Measurements from ENCODE around the gene METTL25B.
A peak's percentile ranks its signal among the peaks of the same experiment; 100 is the strongest.
"Not testable (repeated sequence)": the region's sequence is repeated elsewhere in the genome, so short reads cannot be mapped to it uniquely, and the experiment has no call there.

METTL25B gene

DNA sequence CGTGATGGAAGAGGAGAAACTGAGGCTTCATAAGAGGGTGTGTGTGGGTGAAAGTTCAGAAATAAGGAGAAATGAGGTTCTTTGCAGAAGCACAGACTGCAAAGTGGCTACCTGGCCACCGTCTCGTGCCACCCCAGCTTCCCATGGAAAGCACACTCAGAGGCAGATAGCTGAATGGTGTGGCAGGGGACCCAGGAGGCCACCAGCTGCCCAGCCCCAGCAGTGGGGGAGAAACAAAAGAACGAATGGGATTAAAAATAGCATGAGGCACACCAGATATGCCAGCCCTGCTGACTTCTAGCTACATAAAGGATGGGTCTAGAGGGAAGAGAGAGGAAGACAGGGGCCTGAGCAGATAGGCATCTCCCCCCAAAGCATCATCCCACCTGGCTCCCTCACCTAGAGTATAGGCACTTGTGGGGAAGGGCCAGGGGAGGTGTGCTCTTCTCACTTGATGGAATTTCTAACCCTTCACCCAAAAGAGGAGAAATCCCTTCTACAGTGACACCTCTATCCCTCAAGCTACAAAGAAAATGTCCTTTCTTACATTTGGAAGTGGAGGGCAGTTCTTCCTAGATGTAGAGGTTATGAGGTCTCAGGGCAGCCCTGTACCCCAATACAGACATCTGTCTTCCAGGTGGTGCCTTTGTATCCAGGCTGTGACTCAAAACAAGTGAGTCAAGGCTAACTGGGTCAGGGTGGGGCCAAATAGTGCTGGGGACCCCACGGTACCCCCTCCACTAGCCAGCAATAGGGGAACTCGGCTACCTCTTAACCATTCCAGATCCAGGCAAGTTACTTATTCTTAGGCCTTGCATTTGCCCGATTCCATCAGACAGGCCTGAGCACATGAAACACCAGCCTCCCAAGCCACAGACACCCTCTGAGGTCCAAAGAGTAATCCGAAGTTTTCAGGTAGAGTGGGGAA lies 19.7 kb downstream of the METTL25B start:
- DNase-seq (ENCODE audit: low read depth in 2 of 2): no peak

DNA sequence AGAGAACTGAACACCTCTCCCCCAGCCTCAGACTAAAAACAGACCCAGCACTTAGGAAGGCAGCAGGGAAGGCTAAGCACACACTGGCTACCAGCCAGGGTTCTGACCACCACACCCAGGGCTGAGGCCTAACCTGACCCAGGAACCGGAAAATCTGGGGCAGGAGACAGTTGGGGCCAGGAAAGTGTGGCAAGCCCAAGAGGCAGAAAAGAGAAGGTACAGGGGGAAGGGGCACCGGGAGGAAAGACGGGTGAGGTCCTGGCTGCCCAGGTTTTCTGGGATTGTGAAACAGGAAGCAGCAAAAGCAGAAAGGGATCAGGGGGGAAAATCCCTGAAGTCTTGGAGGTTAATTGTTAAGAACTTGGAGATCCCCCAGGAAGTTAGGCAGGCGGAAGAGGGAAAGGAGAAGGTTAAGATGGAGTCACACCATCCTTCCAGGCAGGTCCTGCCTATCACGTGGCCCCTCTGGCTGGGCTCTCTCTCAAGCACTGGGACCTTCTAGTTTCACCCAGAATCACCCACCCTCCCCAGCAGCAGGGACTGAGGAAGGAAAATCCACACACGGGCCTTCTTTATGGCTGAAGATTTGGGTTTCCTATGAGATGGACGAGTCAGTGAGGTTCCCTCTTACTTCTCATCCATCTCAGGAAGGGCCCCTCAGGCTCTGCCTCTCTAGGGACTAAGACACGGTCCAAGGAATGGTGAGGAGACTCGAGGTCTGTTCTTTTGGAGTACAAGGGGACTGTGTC lies 20.6 kb downstream of the METTL25B start:
- no peak for DNase-seq (ENCODE audit: low read depth in 2 of 2)

DNA sequence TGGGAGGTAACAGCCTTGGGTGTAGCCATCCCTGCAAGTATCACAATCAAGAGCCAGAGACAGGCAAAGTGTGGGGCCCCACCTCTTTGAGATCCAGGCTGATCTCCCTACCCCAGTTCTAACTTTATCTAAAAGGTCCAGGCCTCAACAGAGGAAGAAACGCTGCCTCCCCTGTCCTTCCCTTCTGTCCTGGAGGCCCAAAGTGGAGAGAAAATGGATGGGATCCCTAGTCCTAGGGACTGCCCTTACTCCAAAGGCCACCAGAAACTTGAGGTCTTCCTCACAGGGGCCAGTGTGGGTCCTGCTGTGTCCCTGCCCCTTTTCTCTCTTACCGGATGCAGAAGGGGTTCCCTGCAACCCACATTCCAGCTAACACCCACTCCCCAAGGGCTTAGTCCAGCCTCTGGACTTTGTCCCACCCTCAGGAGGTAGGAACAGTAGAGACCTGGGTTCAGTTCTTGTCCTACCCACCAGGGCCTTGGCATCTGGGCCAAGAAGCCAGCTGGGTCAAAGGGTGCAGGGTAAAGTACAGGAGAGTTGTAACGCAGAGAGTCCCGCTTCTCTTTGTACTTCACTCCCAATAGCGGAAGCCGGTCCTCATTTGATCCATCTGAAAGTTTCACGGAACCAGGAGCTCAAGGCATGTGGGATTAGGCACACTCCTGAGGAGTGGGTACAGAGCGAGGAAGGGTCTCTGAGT lies 21.3 kb downstream of the METTL25B start:
- no peak for DNase-seq (ENCODE audit: low read depth in 2 of 2)

DNA sequence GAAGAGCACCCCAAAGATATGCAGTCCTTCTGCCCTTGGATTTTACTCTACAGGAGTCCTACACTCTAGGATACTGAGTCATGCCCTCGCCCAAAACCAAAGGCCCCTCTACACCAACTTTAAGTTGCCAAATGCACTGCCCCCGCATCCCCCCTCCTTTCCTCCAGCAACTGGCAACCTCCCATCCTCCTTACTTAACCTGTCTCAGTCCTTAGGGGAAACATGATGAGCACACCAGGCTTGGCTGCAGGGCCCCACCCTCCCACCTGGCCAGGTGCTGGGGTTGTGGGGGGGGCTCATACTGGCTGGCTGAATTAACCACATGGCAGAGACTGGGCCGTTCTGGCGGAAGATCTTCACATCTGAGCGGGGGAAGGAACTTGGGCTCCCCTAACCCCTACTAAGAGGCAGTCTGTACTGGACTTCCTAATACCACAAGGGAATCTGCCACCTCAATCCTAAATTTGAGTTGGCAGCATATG lies 22.0 kb downstream of the METTL25B start:
- peak in 1 of 2 donors; percentile 48 for DNase-seq (ENCODE audit: low read depth in 2 of 2)

DNA sequence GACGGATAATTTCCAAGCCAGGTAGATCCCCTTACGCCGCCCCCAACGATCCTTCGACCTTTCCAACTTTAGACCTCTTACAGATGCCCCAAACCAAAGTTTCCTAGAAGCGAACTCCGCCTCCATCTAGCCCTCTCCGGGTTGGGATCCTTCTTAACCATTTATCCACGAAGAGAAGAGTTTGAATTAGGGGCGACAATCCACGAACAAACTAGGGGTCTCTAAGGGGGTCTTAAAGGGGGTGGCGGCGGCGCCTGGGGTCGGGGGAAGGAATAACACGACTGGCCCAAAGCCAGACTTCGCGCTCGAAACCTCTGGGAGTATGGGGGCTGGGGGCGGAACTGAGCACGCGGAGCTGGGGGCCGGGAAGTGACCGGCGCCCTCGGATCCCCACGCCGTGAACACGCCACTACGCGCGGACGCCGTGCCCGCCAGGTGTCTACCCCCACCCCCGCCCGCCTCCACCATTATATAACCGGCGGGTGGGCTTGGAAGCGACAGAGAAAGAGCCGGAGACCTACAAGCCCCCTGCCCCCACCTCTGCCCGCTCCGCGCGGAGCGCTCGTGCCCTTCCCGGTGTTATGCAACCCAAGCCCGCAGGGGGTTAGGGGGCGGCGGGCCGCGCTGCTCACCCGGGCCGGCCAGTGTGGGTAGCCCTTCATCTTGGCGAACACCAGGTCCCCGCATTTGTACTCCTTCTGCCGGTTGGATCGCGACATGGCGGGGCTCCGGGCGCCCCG lies 22.6 kb downstream of the METTL25B start:
- DNase-seq (ENCODE audit: low read depth in 2 of 2): peak in 1 of 2 donors; percentile 30

DNA sequence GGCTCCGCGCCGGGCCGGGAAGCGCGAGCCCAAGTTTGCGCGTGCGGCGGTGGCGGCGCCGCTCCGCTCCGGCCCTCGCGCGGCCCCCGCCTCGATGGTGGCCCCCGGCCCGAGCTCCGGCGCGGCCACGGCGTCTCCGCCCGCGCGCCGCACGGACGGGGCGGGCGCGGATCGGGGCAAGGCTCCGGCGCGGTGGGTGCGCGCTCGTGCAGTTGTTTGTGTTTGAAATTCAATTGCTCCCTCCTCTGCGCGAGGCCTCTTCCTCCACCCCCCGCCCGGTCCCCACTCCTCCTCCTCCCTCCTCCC lies 23.1 kb downstream of the METTL25B start, which contains the start of gene HDGF:
HDGF (minus strand) TSS at position 225 of the 306 bp plus-strand sequence. CDS start 246 bp downstream, outside the sequence.
- no peak for DNase-seq (ENCODE audit: low read depth in 2 of 2)

DNA sequence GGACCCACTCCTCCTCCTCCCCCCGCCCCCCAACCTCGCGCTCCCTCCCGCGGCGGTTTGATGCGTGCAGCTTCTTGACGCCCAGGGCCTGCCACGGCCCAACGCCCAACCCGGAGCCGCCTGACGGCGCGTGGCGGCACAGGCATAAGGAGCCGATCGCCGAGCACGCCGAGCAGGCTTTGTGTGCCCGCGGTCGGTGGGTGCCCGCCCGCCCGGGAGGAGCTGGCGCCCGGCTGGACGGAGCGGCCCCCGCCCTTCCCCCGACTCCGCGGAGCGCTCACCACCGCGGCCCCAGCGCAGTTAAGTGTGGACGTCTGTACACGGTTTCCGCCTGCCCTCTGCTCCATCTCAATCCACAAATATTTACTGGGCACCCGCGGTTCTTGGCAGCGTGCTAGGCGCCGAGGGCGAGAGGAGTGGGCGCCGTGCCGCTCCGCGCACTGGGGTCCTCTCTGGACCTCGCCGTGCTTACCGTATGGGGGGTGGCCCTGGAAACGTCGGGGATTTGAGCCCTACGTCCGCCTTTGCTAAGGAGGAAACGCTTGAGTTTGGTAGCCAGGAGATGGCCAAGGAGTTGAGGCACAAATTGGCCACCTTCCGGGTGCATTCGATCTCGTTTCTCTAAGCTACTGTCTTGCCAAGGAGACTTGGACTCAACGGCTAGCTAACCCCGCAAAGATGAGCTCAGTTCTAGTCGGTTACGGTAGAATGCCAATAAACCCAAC lies 23.6 kb downstream of the METTL25B start:
- peak; percentile 98 for DNase-seq (ENCODE audit: low read depth in 2 of 2)

DNA sequence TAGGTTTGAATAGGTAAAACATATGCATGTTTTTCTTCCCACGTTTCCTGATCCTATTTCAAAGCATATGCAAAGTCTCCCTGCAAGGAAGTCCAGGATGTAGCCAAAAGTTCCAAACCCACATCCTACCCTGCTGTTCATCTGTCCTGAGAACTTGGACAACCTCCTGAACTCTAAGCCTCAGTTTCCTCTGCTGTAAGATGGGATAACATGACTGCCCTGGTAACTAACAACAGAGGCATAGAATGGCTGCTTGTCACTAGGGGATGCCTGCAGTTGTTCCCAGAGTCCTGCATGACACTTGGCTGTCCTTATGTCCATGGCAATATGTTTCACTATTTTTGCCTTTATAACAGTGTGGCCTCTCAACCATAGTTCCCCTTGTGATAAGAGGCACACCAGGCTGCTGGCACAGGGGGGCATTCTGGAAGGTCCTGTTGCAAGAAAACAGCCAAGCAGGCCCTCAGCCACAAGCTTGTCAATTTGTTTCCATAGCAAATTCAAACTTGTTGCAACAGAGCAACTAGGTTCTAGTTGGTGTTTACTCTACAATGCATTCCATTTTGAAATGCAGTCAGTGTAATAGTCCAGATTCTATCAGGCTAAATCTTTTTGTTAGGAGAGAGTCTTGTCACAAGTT lies 24.7 kb downstream of the METTL25B start:
- DNase-seq (ENCODE audit: low read depth in 2 of 2): no peak

DNA sequence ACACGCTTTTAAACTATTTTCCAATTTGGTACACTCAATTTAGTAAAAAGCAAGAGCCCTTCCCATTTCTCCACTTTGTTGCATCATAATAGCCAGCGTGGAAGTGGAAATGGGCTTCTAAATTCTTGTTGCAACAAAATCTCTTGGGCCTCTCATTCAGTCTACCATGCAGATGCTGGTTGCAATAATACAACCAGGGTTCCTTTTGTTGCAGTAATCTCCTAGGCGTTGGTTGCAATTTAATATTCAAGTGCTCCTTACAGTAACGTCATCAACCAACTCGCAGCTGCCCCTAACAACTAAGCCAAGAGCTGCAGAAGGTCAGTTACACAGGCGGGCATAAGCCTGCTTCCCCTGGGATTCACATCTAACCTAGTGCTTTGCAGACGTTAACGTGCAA lies 25.9 kb downstream of the METTL25B start:
- DNase-seq (ENCODE audit: low read depth in 2 of 2): no peak

DNA sequence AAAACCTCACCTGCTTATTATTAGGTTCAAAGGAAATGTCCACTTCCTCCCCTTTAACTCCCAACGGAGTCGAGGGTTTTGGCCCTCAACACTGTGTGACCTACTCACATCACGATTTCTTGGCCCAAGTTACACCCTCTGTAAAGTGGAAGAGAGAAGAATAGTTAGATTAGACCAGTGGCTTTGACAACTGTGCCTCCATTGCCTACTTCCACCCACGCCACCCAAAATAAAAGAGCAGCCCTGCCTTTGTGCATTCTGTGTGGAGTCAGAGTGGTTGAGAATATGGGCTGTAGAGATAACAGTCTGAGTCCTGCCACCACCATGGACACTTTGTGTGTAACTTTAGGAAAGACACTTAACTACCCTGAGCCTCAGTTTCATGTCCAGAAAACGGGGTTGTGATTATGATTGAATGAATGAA lies 27.3 kb downstream of the METTL25B start:
- no peak for DNase-seq (ENCODE audit: low read depth in 2 of 2)

DNA sequence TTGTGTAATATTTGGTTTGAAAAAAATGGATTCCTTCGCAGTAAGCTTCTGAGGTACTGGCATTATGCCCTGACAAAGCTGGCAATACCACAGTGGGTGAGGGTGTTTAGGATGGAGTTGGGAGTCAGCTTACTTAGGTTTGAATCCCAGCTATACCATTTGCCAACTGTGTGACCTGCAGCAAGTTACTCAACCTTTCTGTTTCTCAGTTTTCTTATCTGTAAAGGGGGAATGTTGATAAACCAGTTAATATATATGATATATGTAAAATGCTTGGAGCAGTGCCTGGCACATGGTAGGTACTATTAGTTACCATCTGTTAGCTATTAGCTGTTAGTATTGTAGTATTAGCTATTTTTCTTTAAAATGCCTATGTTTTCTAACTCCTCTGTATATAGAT lies 28.1 kb downstream of the METTL25B start:
- DNase-seq (ENCODE audit: low read depth in 2 of 2): no peak

DNA sequence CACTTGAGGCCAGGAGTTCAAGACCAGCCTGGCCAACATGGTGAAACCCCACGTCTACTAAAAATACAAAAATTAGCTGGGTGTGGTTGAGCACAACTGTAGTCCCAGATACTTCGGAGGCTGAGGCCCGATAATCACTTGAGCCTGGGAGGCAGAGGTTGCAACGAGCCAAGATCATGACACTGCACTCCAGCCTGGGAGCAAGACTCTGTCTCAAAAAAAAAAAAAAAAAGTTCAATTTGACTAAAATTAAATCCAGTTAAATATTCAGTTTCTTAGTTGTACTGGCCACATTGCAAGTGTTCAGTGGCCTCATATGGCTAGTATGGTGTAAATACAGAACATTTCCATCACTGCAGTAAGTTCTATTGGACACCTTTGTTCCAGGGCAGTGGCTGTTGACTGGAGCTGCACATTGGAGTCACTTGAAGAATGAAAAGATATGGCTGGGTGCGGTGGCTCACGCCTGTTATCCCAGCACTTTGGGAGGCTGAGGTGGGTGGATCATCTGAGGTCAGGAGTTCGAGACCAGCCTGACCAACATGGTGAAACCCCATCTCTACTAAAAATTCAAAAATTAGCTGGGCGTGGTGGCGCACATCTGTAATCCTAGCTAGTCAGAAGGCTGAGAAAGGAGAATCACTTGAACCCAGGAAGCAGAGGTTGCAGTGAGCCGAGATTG lies 29.4 kb downstream of the METTL25B start:
- not testable (repeated sequence) for DNase-seq (ENCODE audit: low read depth in 2 of 2)

DNA sequence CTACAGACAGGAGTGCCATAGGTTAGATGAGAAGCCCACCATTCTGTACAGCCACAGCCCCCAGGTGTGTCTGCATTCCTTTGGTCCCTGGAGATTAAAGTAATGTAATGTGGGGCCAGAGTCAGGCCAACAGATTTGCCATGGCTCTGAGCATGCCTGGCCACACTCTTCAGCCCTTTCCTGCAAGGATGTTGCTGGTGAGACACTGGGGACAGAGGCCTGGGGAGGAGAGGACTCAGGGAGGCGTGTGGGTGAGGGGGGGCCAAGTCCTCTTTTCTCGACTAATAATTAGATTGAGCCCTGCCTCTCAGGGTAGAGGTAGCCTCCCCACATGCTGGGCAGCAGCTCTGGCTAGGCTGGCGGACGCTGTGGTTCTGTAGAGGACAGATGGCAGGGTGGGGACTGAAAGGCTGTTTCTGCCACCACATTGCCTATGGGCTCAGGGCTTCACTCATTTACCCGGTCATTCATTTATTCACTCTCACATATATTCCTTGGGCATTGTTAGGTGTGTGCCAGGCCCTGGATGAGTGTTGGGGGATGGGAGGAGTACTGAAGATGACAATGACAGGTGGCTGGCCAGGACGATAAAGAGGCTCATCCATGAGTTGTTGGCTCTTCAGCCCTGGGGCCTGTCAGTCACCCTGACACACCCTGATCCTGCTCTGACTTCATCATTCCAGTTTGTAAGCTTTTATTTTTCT lies 32.0 kb downstream of the METTL25B start:
- DNase-seq (ENCODE audit: low read depth in 2 of 2): no peak

DNA sequence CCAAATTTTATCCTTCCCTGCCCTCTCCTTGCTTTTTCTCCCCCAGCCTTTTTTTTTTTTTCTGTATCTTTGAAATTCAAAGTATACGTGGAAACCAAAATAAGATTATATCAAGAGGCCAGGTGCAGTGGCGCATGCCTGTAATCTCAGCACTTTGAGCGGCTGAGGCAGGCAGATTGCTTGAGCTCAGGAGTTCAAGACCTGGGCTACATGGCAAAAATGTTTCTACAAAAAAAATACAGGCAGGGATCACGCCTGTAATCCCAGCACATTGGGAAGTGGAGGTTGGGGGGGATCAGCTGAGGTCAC lies 32.5 kb downstream of the METTL25B start:
- no peak for DNase-seq (ENCODE audit: low read depth in 2 of 2)

DNA sequence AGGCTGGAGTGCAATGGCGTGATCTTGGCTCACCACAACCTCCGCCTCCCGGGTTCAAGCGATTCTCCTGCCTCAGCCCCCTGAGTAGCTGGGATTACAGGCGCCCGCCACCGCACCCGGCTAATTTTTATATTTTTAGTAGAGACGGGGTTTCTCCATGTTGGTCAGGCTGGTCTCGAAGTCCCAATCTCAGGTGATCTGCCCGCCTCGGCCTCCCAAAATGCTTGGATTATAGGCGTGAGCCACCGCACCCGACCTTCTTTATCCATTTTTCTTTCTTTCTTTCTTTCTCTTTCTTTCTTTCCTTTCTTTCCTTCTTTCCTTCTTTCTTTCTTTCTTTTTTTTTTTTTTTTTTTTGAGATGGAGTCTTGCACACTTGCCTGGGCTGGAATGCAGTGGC lies 36.9 kb downstream of the METTL25B start:
- not testable (repeated sequence) for DNase-seq (ENCODE audit: low read depth in 2 of 2)

DNA sequence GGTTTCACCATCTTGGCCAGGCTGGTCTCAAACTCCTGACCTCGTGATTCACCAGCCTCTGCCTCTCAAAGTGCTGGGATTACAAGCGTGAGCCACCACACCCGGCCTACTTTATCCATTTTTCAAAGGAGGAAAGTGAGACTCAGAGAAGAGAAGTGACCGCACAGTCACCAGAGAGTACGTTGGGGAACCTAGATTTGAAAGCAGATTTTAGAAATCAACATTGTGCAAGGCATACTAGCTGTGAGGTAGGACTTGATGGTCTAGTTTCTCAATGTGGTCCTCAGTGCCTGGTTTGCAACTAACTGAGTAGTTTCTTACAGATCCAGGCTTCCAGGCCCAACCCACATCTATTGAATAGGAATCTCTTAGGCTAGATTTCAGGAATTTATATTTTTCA lies 37.4 kb downstream of the METTL25B start:
- DNase-seq (ENCODE audit: low read depth in 2 of 2): no peak

DNA sequence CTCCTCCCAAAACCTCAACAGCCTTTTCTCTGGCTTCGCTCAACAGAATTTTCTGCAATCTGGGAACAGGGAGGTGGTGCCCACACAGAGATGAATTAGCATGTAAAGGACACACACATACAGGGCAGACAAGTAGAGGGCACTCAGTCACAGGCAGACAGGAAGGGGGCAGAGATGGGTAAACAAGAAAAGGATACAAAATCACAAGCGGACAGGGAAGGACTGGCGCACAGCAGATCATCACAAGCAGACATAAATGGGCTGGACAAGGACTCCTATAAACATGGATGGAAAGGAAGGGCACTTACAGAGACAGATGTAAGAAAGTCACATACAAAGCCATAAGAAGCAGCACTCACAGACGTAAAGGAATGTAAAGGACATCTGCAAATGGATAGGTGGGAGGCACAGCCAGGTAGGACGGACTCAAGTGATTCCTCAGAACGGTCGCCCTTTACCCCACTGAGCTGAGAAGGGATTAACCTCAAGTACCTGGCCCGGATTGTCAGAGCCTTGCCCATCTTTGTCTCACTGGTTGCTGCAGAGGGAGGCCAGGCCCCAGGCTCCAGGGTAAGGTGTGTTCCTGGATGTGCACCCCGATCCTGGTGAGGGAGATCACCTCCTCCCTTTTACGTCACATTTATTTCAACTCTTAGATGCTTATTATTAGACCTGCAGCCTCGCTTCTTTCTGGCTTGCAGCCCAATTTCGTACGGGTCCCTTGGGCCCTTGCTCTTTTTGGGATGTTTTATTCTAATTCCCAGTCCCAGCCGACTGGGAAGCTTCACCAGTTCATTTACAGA lies 38.2 kb downstream of the METTL25B start:
- no peak for DNase-seq (ENCODE audit: low read depth in 2 of 2)

DNA sequence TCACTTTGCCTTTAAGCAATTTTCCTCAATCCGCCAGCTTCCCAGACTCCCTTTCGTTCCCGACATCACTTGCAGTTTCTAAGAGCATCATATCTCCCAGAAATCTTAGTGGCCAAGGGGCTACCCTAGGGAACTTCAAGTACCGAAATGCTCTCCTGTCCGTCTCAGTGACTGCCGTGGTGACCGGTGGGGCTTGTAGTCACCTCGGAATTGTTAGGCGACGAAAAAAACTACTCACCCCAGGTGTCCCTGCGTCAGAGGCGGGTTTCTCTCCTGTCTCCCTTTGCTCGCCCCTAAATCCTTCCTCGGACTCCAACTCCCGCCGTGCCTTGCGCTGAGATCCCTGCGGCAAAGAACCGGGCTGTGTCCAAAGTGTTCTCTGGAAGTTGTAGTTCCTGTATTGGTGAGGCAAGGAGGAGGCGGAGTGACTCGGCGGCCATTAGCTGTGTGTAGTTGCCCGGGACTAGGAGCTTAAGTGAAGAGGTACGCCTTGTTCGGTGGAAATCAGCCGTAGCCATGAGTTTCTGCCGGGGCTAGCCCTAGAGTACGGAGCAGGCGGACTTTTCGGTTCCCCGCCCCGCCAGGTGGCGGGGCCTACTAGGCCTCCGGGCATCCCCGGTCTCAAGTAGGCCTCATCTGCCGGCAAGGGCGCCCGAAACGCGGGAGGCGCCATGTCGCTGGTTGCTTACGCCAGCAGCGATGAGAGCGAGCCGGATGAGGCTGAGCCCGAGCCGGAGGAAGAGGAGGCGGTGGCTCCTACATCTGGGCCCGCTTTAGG lies 39.0 kb downstream of the METTL25B start, which contains the start of gene PRCC:
PRCC (plus strand) TSS at position 435 of the 778 bp plus-strand sequence; CDS start at position 672, 237 bp downstream.
- peak; percentile 96 to 98 for DNase-seq (ENCODE audit: low read depth in 2 of 2)

All from stimulated activated CD8-positive, alpha-beta memory T cell treated with anti-CD3 and anti-CD28 coated beads, Interleukin-7, amount 100 ng/mL, for 4 hours (primary cell).